Lower lobe of right lung (tissue), 2 donors: Measurements from ENCODE around the gene XPO5. TPM values are rescaled to one million over a fixed set of nuclear protein-coding genes. Genes with fewer than 3 reads are reported as not detected.
"Not testable (repeated sequence)": the region's sequence is repeated elsewhere in the genome, so short reads cannot be mapped to it uniquely, and the experiment has no call there.

Experiments
- ATAC-seq, 2 donors: fragments of 200-7000 bp; cut with Tn5 transposase; one replicate each; pipeline ENCODE4 v1.9.1; 2020 to 2022; ENCODE audit warnings: mild to moderate bottlenecking in 2 of 2, moderate library complexity in 2 of 2
- DNase-seq: peaks from one replicate; pipeline ENCODE4 v3.0.0-alpha.2; 2020
- H3K27ac ChIP-seq: fragments of 200-600 bp; one replicate; pipeline ENCODE4 v1.8.0; 2022
- H3K27me3 ChIP-seq: fragments of 200-600 bp; one replicate; pipeline ENCODE4 v1.8.0; 2022; ENCODE audit warnings: low read depth
- H3K36me3 ChIP-seq: fragments of 200-600 bp; one replicate; pipeline ENCODE4 v1.8.0; 2022; ENCODE audit warnings: mild to moderate bottlenecking
- H3K4me1 ChIP-seq: fragments of 200-600 bp; one replicate; pipeline ENCODE4 v1.8.0; 2022
- H3K4me3 ChIP-seq: fragments of 200-600 bp; one replicate; pipeline ENCODE4 v1.8.0; 2022; ENCODE audit warnings: mild to moderate bottlenecking
- H3K9me3 ChIP-seq: fragments of 200-600 bp; one replicate; pipeline ENCODE4 v1.8.0; 2022
- CTCF ChIP-seq: fragments of 200-600 bp; IDR thresholded peaks from one replicate; pipeline ENCODE4 v1.8.0; 2022; ENCODE audit warnings: antibody characterized with exemption, mild to moderate bottlenecking
- intact Hi-C: fragments of 100-400 bp; cut with DNase I; formaldehyde crosslinking; loops from one replicate; pipeline ENCODE4 v1.11.0; 2022
- total RNA-seq: library from RNA; stranded (reverse); fragmentation: NEBNext Ultra II Directional; extraction: Animal tissue kit (Norgen Biotek cat#: 25700); gene quantifications from one replicate; pipeline ENCODE4 v1.2.1, GENCODE V29; 2021
- donor health status: DM: no; HTN: yes; CAD: no; lungs with severe emphysema.

The XPO5 gene
- total RNA-seq, 1 donor from 2014 or later = 29.9 TPM

GRCh38 chr6:43559328-43559727 lies 16.5 kb downstream of the XPO5 start:
- H3K27ac ChIP-seq = no peak overlapping the region
- no peak overlapping the region for H3K4me3 ChIP-seq
- ATAC-seq = no peak
- DNase-seq = no peak
- H3K4me1 ChIP-seq = no peaks in the 10 kb centered on the region
- H3K9me3 ChIP-seq = no peaks in the 10 kb centered on the region
- no peak for TF ChIP-seq CTCF
- H3K27me3 ChIP-seq = no peaks in the 10 kb centered on the region
- intact Hi-C loops = no loop called here
- H3K36me3 ChIP-seq = peaks cover 99% of the 10 kb centered on the region

DNA sequence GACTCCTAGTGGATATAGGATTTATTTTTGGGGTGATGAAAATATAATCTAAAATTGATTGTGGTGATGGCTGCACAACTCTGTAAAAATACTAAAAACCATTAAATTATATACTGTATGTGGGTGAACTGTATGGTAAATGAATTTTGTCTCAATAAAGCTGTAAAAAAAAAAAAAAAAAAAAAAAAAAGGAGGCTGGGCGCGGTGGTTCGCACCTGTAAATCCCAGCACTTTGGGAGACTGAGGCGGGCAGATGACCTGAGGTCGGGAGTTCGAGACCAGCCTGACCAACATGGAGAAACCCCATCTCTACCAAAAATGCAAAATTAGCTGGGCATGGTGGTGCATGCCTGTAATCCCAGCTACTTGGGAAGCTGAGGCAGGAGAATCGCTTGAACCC lies 18.2 kb downstream of the XPO5 start:
- H3K27ac ChIP-seq, H3K4me1 ChIP-seq, ATAC-seq, H3K9me3 ChIP-seq, intact Hi-C loops, DNase-seq, H3K4me3 ChIP-seq, H3K27me3 ChIP-seq: not testable (repeated sequence)
- peaks cover 99% of the 10 kb centered on the region for H3K36me3 ChIP-seq

- Histone ChIP-seq H3K27ac (no peak overlapping the region), H3K27me3 (no peaks in the 10 kb centered on the region), H3K4me1 (no peaks in the 10 kb centered on the region), H3K36me3 (peaks cover 100% of the 10 kb centered on the region), H3K9me3 (no peaks in the 10 kb centered on the region), H3K4me3 (no peak overlapping the region)
- DNase-seq = no peak
- intact Hi-C loops = no loop called here
- TF ChIP-seq CTCF = no peak
- ATAC-seq = no peak
These were observed 28.6 kb downstream of the XPO5 start for GRCh38 chr6:43547222-43547621.

GRCh38 chr6:43544461-43544860 lies 31.4 kb downstream of the XPO5 start:
- intact Hi-C loops = no loop called here
- no peak for TF ChIP-seq CTCF
- DNase-seq (no peak), ATAC-seq (no peak)
- Histone ChIP-seq H3K9me3 (no peaks in the 10 kb centered on the region), H3K27ac (no peak overlapping the region), H3K4me1 (no peaks in the 10 kb centered on the region), H3K36me3 (peaks cover 99% of the 10 kb centered on the region), H3K4me3 (no peak overlapping the region), H3K27me3 (no peaks in the 10 kb centered on the region)

DNA sequence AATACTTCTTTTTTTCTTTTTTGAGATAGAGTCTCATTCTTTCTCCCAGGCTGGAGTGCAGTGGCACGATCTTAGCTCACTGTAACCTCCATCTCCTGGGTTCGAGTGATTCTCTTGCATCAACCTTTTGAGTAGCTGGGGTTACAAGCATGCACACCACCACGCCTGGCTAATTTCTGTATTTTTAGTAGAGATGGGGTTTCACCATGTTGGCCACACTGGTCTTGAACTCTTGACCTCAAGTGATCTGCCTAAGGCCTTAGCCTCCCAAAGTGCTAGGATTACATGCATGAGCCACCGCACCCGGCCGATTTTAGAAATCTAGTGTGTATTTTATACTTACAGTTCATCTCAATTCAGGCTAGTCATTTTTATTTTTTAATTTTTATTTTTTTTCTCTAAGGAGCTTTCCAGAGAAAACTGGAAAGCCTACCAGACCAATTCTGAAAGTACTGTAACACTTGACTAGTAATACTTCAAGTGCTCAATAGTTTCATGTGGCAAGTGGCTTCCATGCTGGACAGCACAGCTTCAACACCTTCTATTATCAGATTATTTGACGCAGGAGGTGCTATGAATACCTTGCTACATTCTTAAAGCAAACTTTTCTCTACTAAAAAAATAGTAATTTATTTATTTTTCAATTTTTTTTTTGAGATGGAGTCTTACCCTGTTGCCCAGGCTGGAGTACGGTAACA lies 33.9 kb downstream of the XPO5 start:
- ATAC-seq (no peak), DNase-seq (no peak)
- intact Hi-C loops = no loop called here
- TF ChIP-seq CTCF = no peak
- H3K4me3 ChIP-seq = no peak overlapping the region
- no peak overlapping the region for H3K27ac ChIP-seq
- H3K36me3 ChIP-seq = peaks cover 93% of the 10 kb centered on the region
- H3K9me3 ChIP-seq = no peaks in the 10 kb centered on the region
- H3K4me1 ChIP-seq = no peaks in the 10 kb centered on the region
- no peaks in the 10 kb centered on the region for H3K27me3 ChIP-seq

- DNase-seq = no peak
- no peak overlapping the region for H3K27ac ChIP-seq
- intact Hi-C loops = no loop called here
- H3K9me3 ChIP-seq = no peaks in the 10 kb centered on the region
- TF ChIP-seq CTCF = no peak
- H3K4me3 ChIP-seq = no peak overlapping the region
- ATAC-seq = no peak
- peaks cover 90% of the 10 kb centered on the region for H3K36me3 ChIP-seq
- H3K27me3 ChIP-seq = no peaks in the 10 kb centered on the region
- no peaks in the 10 kb centered on the region for H3K4me1 ChIP-seq
These were observed 35.3 kb downstream of the XPO5 start for GRCh38 chr6:43540507-43540906.

DNA sequence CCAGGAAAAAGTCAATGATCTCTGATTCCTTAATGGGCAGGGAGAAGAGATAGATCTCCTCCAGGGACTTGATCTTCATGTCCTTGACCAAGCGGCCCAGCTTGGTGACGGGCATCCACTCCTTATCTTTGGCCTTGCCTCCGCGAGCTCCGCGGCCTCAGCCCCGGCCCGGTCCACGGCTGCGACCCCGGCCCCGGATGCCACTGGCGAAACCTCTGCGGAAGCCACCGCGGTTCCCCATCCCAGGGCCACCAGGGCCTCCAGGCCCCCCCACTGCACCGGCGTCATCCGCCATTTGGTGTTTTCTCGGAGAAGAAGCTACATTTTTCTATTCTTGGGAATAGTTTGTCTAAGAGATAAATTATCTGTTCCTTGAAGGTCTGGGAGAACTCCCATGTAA lies 36.4 kb downstream of the XPO5 start:
- H3K27ac ChIP-seq, intact Hi-C loops, H3K27me3 ChIP-seq, ATAC-seq, H3K9me3 ChIP-seq, H3K4me3 ChIP-seq, H3K4me1 ChIP-seq, DNase-seq: not testable (repeated sequence)
- H3K36me3 ChIP-seq = peaks cover 87% of the 10 kb centered on the region

DNA sequence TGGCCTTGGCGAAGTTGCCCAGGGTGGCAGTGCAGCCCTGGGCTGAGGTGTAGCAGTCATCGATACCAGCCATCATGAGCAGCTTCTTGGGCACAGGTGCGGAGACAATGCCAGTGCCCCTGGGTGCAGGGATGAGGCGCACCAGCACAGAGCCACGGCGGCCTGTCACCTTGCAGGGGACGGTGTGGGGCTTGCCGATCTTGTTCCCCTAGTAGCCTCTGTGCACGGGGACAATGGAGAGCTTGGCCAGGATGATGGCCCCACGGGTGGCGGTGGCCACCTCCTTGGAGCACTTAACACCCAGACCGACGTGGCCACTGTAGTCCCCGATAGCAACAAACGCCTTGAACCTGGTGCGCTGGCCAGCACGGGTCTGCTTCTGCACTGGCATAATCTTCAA lies 36.9 kb downstream of the XPO5 start:
- intact Hi-C loops, H3K27me3 ChIP-seq, H3K27ac ChIP-seq, ATAC-seq, H3K9me3 ChIP-seq, DNase-seq, H3K4me3 ChIP-seq, H3K4me1 ChIP-seq: not testable (repeated sequence)
- H3K36me3 ChIP-seq = peaks cover 83% of the 10 kb centered on the region
